Measurements from ENCODE around the gene L1CAM. TPM values are rescaled to one million over a fixed set of nuclear protein-coding genes. Genes with fewer than 3 reads are reported as not detected.

Gene L1CAM
- total RNA-seq, 2 experiments from 2014 or later: 0.19 to 0.31 TPM

DNA sequence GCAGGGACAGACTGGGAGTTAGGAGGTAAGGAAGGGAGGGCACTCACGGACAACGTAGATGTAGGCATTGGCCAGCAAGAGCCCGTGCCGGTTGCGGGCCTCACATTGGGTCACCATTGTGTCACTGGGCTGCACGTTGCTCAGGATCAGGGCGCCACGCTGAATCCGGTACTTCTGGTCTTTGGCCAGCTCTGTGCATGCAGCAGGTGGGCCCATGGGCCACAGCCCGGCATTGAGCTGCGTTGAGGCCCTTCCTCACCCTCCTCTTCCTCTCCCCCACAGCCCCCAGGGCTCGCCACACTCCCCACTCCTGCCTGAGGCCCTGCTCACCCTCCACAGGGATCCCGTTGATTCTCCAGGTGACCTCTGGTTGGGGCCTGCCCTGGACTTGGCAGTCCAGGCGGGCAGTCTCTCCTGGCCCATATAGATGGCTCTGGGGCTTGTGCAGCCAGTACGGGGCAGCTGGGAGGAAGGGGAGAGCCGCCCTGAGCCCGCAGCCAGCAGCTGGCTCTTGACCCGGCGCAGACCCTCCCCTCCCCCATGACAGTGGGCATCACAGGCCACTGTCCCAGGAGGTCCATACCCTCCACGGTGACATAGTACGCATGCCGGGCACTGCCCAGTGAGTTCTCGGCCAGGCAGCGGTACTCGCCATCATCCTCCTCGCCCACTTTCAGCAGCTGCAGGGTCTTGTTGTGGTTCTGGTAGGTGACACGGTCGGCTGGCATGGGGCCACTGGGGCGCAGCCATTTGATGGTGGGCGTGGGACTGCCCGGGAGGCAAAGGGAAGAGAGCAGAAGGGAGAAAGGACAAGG, 16.3 kb downstream of the L1CAM start:
- ChIA-PET CTCF (no interaction called here), POLR2A (no interaction called here)

DNA sequence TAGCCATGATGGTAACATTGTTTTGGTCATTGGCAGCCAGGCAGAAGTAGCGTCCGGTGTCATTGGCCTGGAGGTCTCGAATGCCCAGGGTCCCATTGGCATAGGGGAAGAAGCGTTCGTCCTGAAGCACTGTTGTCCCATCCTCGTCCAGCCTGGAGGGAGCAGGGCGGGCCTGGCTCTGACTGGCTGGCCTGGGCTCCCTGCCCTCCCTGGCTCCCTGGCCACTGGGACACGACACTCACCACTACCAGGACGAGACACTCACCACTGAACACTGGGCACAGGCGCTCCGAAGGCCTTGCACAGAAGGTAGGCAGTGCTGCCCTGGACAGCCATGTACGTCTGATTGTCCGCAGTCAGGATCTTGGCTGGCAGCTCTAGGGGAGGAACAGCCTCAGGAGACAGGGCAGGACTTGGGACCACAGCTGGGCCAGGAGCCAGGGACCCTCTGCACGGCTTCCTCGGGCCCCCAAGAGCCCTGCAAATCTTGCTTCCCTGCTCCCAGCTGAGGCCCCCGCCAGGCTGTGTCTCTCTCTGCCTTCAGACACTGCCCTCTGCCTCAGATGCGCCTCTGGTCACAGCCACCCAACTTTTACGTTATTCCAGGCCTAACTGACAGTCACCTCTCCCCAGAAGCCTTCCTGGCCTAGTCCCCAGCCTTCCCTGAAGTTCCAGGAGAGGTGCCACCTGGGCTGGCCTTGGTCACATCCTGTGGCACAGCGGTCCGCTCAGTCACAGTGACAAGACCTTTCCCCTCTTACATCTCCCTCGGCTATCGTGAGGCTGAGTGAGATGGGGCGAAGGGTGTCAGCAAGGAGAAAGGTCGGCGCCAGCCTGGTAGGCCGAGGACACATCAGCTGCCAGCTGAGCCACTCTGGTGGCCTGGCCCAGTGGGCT, 17.1 kb downstream of the L1CAM start:
- ChIA-PET POLR2A (no interaction called here), CTCF (no interaction called here)

DNA sequence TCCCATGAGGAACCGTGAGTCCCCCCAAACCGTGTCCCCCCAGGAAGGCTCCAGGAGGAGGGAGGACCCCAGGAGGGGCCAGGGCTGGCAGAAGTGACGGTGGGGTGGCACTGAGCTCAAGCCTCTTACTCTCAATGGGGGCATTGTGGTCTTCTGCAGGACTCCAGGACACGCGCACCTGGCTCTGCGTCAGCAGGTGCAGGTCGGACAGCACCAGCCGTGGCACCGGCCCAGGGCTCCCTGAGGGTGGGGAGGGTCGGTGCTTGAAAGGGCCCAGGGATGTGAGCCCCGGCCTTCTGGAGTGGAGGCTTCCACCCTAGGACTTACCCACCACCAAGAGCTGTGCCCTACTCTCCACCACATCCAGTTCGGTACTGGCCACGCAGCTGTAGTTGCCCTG, 18.3 kb downstream of the L1CAM start:
- ChIA-PET POLR2A (no interaction called here), CTCF (no interaction called here)

- ChIA-PET CTCF (no interaction called here), POLR2A (no interaction called here)
Measured at GRCh38 chrX:153867139-153867538, 18.8 kb downstream of the L1CAM start.

DNA sequence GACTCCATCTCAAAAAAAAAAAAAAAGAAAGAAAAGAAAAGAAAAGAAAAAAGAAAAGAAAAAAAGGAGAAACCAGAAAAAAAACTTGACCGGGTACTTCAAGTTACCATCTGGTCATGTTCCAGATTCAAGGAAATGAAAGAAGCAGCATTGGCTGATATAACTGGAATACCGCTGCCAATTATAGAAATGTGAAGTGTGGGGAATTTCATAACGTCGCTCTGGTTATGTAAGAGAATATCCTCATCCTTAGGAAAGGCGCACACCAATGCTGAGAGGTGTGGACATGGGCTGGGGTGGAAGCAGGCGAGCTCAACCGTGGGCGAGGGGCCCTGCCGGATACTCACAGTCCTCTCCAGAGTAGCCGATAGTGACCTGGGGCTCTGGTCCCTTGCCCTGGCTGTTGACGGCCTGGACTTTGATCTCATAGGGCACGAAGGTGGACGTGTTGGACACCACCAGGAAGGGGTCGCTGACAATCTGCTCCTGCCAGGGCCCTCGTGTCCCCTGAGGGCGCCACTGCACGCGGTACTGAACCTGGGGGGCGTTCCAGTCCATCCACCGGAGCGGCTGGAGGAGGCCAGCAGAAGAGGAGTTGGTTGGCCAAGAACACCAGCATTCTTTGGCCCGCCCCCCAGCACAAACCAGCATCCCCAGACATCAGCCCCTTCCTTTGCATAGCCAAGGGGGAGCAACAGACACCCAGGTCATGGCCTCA, 19.5 kb downstream of the L1CAM start:
- CTCF ChIA-PET: no interaction called here
- POLR2A ChIA-PET: no interaction called here

GRCh38 chrX:153865685-153866084, 20.3 kb downstream of the L1CAM start:
- ChIA-PET POLR2A (no interaction called here), CTCF (no interaction called here)

DNA sequence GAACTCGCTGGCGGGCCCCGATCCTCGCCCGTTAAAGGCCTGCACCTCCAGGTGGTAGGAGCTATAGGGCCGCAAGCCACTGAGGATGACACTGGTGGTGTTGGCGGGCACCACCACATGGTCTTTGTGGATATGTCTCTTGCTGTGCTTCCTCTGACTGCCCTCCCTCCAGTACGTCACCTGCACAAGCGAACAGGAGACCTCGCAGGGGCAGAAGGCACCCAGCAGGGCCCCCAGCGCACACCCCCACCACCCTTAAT, 20.7 kb downstream of the L1CAM start:
- CTCF ChIA-PET: no interaction called here
- POLR2A ChIA-PET: no interaction called here

DNA sequence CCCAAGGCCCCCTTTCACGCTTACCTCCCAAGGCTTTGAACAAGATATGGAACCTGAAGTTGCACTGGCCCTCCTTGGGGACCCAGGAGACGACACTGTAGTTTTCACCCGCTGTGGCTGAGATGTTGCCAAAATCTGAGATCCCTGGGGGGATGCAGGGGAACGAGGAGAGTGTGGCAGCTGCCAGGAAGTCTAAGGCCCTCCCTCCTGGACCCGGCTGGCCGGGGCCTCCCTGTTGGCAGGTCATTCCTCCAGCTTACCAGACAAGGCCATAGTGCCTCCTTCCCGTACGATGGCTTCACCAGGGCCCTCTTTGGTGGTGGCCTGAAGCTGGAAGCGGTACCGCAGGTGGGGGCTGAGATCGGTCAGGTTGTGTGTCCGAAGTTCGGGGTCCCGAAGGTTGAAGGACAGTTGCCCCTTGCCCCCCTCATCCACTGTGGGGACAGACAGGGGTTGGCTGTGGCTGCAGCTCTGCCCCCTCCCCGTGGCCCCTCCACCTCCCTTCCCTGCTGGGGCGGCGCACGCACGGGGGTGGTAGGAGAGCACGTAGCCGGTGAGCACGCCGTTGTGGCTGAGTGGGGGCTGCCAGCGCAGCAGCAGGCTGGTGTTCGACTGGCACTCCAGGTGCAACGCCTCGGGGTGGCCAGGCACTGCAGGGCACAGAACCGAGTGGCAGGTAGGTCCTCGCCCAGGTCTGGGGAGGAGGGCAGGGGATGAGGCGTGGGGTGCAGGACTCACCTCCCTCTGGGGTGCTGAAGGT, 21.2 kb downstream of the L1CAM start:
- CTCF ChIA-PET: interaction anchor here (0.6 kb wide), 1 partner anchor 72 kb away, joined by 3 read pairs; no protein-coding TSS in a partner anchor
- POLR2A ChIA-PET: no interaction called here

GRCh38 chrX:153864101-153864500, 21.9 kb downstream of the L1CAM start:
- ChIA-PET CTCF (interaction anchor here (0.6 kb wide), 1 partner anchor 72 kb away, joined by 3 read pairs; no protein-coding TSS in a partner anchor), POLR2A (no interaction called here)

- POLR2A ChIA-PET: no interaction called here
- CTCF ChIA-PET: no interaction called here
Measured at GRCh38 chrX:153863251-153863991, 22.6 kb downstream of the L1CAM start.

- CTCF ChIA-PET: no interaction called here
Measured at GRCh38 chrX:153862369-153863250, 23.4 kb downstream of the L1CAM start.

GRCh38 chrX:153861733-153862310, 24.2 kb downstream of the L1CAM start:
- POLR2A ChIA-PET: no interaction called here
- CTCF ChIA-PET: no interaction called here

More at GRCh38 chrX:153862369-153863250, 23.4 kb downstream of the L1CAM start:
- POLR2A ChIA-PET: no interaction called here

DNA sequence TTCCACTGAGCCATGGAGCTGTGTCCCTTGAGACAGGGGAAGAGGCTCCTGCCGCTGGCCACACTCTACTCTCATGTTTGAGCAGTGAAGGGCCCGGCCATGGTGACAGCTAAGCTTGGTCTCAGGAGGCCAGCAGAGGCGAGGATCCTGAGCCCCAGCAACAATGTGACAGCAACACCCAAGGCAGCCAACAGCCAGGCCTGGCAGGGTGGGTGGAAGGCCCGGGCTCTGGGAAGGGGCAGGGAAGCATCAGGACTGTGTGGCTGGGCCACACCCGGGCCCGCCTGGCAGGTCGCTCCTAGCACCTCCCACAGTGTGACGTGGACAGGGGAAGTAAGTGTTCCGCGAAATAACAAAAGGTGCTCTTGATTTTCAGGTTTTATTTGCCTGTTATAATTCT, 24.8 kb downstream of the L1CAM start:
- POLR2A ChIA-PET: no interaction called here
- CTCF ChIA-PET: no interaction called here

GRCh38 chrX:153857348-153857903, 28.5 kb downstream of the L1CAM start:
- ChIA-PET CTCF (no interaction called here), POLR2A (no interaction called here)

DNA sequence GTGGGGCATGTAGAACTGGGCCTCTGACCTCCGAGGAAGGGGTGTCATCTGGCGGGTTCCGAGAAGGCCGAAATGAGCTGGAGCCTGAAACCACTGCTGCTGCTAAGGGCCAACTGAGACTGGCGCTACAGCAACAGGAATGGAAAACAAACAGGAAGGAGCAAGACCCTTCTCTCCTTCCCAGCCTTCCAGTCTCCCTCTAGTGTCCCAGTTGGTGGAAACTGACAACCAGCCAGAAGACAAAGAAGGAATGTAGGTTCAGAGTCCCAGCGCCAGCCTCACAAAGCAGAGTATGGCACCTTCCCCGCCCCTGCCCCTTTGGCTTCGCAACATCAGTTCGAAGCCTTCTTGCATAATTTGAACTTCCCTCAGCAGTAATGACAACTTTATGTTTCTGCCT, 31.3 kb downstream of the L1CAM start:
- CTCF ChIA-PET: no interaction called here
- POLR2A ChIA-PET: no interaction called here

DNA sequence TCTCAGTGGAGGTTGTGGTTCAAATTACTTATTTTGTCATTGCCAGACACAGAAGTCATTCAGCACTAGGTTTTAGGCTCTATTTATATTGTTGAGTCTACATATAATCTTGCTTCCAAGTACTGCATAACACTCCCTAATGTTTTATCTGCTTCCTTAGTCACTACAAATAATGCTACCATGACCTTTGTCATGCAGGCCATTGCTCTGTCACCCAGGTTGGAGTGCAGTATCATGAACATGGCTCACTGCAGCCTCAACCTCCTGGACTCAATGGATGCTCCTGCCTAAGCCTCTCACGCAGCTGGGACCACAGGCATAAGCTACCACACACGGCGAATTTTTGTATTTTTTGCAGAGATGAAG, 32.1 kb downstream of the L1CAM start:
- ChIA-PET CTCF (no interaction called here), POLR2A (no interaction called here)

DNA sequence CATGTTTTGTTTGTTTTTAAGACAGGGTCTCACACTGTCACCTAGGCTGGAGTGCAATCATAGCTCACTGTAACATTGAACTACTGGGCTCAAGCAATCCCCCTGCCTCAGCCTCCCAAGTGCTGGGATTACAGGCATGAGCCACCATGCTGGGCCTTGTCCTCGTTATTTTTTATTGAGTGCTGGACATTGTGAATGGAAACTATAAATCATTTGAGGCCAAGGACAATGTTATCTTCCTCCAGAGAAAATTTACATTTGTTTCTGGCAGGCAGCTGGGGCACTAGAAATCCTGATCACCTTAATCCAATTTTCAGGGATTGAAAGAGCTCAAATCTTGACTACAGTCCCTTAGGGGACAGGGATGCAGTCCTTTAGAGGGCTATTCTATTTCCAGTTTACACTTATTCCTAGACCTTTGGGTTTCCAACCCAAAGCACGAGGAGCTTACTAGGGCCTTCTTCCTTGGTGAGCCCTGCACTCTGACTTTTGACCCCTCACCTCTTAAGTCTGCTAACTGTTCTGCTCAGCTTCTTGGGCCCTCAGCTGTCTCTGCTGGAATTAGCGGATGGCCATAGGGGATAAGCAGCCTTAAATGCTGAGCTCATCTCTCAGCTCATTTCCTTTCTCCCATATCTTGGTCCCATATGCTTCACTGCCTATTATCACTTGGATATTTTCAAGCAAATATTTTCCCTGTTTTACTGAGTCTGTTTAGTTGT, 32.6 kb downstream of the L1CAM start:
- CTCF ChIA-PET: no interaction called here
- POLR2A ChIA-PET: no interaction called here

Measured in activated CD8-positive, alpha-beta memory T cell treated with anti-CD3 and anti-CD28 coated beads for 36 hours (primary cell).